SU-DHL-6 (cell line): ENCODE data around the gene AMMECR1.

Experiments used
- H2AFZ ChIP-seq: fragments of 200-600 bp; sonication (generic); 2 replicates; pipeline ENCODE4 v1.6.1; 2014; ENCODE audit warnings: low read depth, mild to moderate bottlenecking, moderate library complexity, mixed read lengths, antibody characterized with exemption, low read length; ENCODE audit not compliant: severe bottlenecking
- H3F3A ChIP-seq: fragments of 200-600 bp; shearing (Covaris generic); 2 replicates; pipeline ENCODE4 v1.6.0; 2016; ENCODE audit warnings: antibody characterized with exemption, mild to moderate bottlenecking; ENCODE audit not compliant: insufficient read depth
- H3K27ac ChIP-seq: fragments of 200-600 bp; sonication (generic); 2 replicates; pipeline ENCODE4 v1.5.1; 2016; ENCODE audit warnings: low read depth, mild to moderate bottlenecking, low read length, moderate library complexity, mixed read lengths
- H3K27me3 ChIP-seq: fragments of 200-600 bp; sonication (generic), shearing (Covaris generic); 2 replicates; pipeline ENCODE4 v1.6.0; 2014; ENCODE audit warnings: mild to moderate bottlenecking, low read length
- H3K36me3 ChIP-seq: fragments of 200-600 bp; sonication (generic); 2 replicates; pipeline ENCODE4 v1.6.1; 2014; ENCODE audit warnings: mild to moderate bottlenecking, low read length, mixed read lengths
- H3K4me2 ChIP-seq: fragments of 300-600, 200-600 bp; shearing (Covaris generic), sonication (generic); 2 replicates; pipeline ENCODE4 v1.6.0; 2014; ENCODE audit warnings: low read length, low read depth, mild to moderate bottlenecking; ENCODE audit not compliant: poor library complexity, severe bottlenecking
- H3K4me3 ChIP-seq: fragments of 200-600 bp; sonication (generic); 2 replicates; pipeline ENCODE4 v1.5.1; 2014; ENCODE audit warnings: antibody characterized with exemption, low read length, mild to moderate bottlenecking, mixed read lengths; ENCODE audit not compliant: insufficient read depth, poor library complexity, severe bottlenecking
- H3K79me2 ChIP-seq: fragments of 200-600 bp; sonication (generic); 2 replicates; pipeline ENCODE4 v1.6.1; 2014; ENCODE audit warnings: mild to moderate bottlenecking, low read length, moderate library complexity; ENCODE audit not compliant: insufficient read depth
- H3K9ac ChIP-seq: fragments of 200-600 bp; sonication (generic); 2 replicates; pipeline ENCODE4 v1.7.0; 2014; ENCODE audit warnings: mild to moderate bottlenecking, low read length
- H3K9me2 ChIP-seq: fragments of 200-600 bp; sonication (generic); replicated peaks from 2 replicates; pipeline ENCODE4 v1.6.1; 2014; ENCODE audit warnings: low read length; ENCODE audit not compliant: insufficient read depth
- H3K9me3 ChIP-seq: fragments of 200-600 bp; sonication (generic); 2 replicates; pipeline ENCODE4 v1.6.1; 2014; ENCODE audit warnings: low read length, mixed read lengths; ENCODE audit not compliant: insufficient read depth
- H4K20me1 ChIP-seq: fragments of 200-600 bp; sonication (generic); 2 replicates; pipeline ENCODE4 v1.6.1; 2014; ENCODE audit warnings: low read depth, mild to moderate bottlenecking, antibody characterized with exemption, low read length, moderate library complexity, mixed read lengths
- CTCF ChIP-seq: fragments of 200-600 bp; sonication (generic); IDR thresholded peaks from one replicate; pipeline ENCODE4 v1.5.1; 2017; ENCODE audit warnings: antibody characterized with exemption, mild to moderate bottlenecking, low read length, moderate library complexity; ENCODE audit not compliant: insufficient read depth, poor library complexity, severe bottlenecking
- EZH2phosphoT487 ChIP-seq: fragments of 200-600 bp; sonication (generic), shearing (Covaris generic); conservative IDR thresholded peaks from 2 replicates; pipeline ENCODE4 v1.6.1; 2018; ENCODE audit warnings: mild to moderate bottlenecking, antibody characterized with exemption, low read length, moderate library complexity, mixed read lengths

AMMECR1 gene

DNA sequence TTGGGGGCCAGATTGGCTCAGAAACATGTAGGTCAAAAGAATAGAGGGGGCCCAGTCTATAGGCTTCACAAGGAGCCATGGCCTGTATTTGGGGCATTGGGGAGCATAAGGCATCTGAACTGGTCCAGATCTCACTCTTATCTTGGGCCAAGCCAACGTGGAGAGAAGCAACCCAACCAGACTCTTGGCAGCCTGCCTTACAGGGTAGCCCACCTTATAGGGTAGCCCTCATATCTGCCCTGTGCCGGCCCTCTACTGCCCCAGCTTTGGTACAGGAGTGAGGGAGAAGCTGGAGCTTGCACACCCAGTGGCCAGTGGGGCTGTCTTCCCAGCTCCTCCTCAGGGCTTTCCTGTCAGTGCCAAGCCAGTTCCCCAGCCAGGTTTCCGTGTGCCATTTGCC is 142.2 kb downstream of the AMMECR1 start:
- no peaks in the 10 kb centered on the region for H3F3A ChIP-seq
- no peak for TF ChIP-seq EZH2phosphoT487
- no peak for TF ChIP-seq CTCF
- H3K4me2 ChIP-seq, result no peak overlapping the region
- no peak overlapping the region for H2AFZ ChIP-seq
- H3K27me3 ChIP-seq, result no peaks in the 10 kb centered on the region
- H3K36me3 ChIP-seq, result no peaks in the 10 kb centered on the region
- H3K9me3 ChIP-seq, result no peaks in the 10 kb centered on the region
- no peaks in the 10 kb centered on the region for H3K79me2 ChIP-seq
- H3K9me2 ChIP-seq, result no peaks in the 10 kb centered on the region
- no peaks in the 10 kb centered on the region for H4K20me1 ChIP-seq
- H3K27ac ChIP-seq, result no peak overlapping the region
- H3K4me3 ChIP-seq, result no peak overlapping the region
- H3K9ac ChIP-seq, result no peak overlapping the region

- no peaks in the 10 kb centered on the region for H3K36me3 ChIP-seq
- no peaks in the 10 kb centered on the region for H3K9me3 ChIP-seq
- H3K9ac ChIP-seq, result no peak overlapping the region
- no peaks in the 10 kb centered on the region for H3F3A ChIP-seq
- H3K79me2 ChIP-seq, result no peaks in the 10 kb centered on the region
- H2AFZ ChIP-seq, result no peak overlapping the region
- H3K4me2 ChIP-seq, result no peak overlapping the region
- H3K27me3 ChIP-seq, result no peaks in the 10 kb centered on the region
- no peaks in the 10 kb centered on the region for H3K9me2 ChIP-seq
- no peaks in the 10 kb centered on the region for H4K20me1 ChIP-seq
- no peak overlapping the region for H3K4me3 ChIP-seq
- TF ChIP-seq CTCF, result no peak
- no peak for TF ChIP-seq EZH2phosphoT487
- H3K27ac ChIP-seq, result no peak overlapping the region
Measured at GRCh38 chrX:110175146-110175545, 142.7 kb downstream of the AMMECR1 start.

GRCh38 chrX:110173192-110174175 is 144.4 kb downstream of the AMMECR1 start:
- H4K20me1 ChIP-seq, result no peaks in the 10 kb centered on the region
- H3K4me2 ChIP-seq, result no peak overlapping the region
- no peaks in the 10 kb centered on the region for H3K27me3 ChIP-seq
- H3K27ac ChIP-seq, result no peak overlapping the region
- no peaks in the 10 kb centered on the region for H3F3A ChIP-seq
- no peak overlapping the region for H3K9ac ChIP-seq
- H3K9me2 ChIP-seq, result no peaks in the 10 kb centered on the region
- H3K4me3 ChIP-seq, result no peak overlapping the region
- no peaks in the 10 kb centered on the region for H3K36me3 ChIP-seq
- TF ChIP-seq CTCF (no peak), EZH2phosphoT487 (no peak)
- H2AFZ ChIP-seq, result no peak overlapping the region
- no peaks in the 10 kb centered on the region for H3K9me3 ChIP-seq
- H3K79me2 ChIP-seq, result no peaks in the 10 kb centered on the region
